ENCODE results near the gene EPHA4.

EPHA4 gene

GRCh38 chr2:221572219-221572820, at the start of gene EPHA4:
TSS of gene EPHA4 (minus strand) at chr2:221572304. CDS start at chr2:221572248, 56 bp downstream.
- peak; percentile 85 for DNase-seq

GRCh38 chr2:221618007-221618406, 45.9 kb upstream of the EPHA4 start:
- no peak for DNase-seq

- no peak for DNase-seq
These were observed 44.5 kb upstream of the EPHA4 start for GRCh38 chr2:221616561-221616960.

GRCh38 chr2:221614274-221614673, 42.2 kb upstream of the EPHA4 start:
- DNase-seq: no peak

- DNase-seq: no peak
These were observed 40.7 kb upstream of the EPHA4 start for GRCh38 chr2:221612800-221613199.

GRCh38 chr2:221612161-221612560, 40.1 kb upstream of the EPHA4 start:
- DNase-seq: no peak

GRCh38 chr2:221610675-221611074, 38.6 kb upstream of the EPHA4 start:
- no peak for DNase-seq

- no peak for DNase-seq
These were observed 38.2 kb upstream of the EPHA4 start for GRCh38 chr2:221610255-221610654.

GRCh38 chr2:221608442-221608841, 36.3 kb upstream of the EPHA4 start:
- DNase-seq: no peak

GRCh38 chr2:221606424-221606823, 34.3 kb upstream of the EPHA4 start:
- no peak for DNase-seq

- DNase-seq: no peak
These were observed 33.7 kb upstream of the EPHA4 start for GRCh38 chr2:221605751-221606240.

GRCh38 chr2:221602938-221603337, 30.8 kb upstream of the EPHA4 start:
- DNase-seq: no peak

GRCh38 chr2:221601376-221601775, 29.3 kb upstream of the EPHA4 start:
- DNase-seq: no peak

- DNase-seq: no peak
These were observed 28.3 kb upstream of the EPHA4 start for GRCh38 chr2:221600388-221600787.

- DNase-seq: no peak
These were observed 24.1 kb upstream of the EPHA4 start for GRCh38 chr2:221596192-221596591.

GRCh38 chr2:221590861-221591365, 18.8 kb upstream of the EPHA4 start:
- no peak for DNase-seq

- DNase-seq: no peak
These were observed 17.6 kb upstream of the EPHA4 start for GRCh38 chr2:221589696-221590095.

- DNase-seq: no peak
These were observed 16.3 kb upstream of the EPHA4 start for GRCh38 chr2:221588306-221588985.

GRCh38 chr2:221581986-221582385, 9.9 kb upstream of the EPHA4 start:
- DNase-seq: no peak

- DNase-seq: no peak
These were observed 2.1 kb upstream of the EPHA4 start for GRCh38 chr2:221574231-221574570.

- DNase-seq: peak; percentile 67
These were observed 1.5 kb upstream of the EPHA4 start for GRCh38 chr2:221573430-221574230.

GRCh38 chr2:221572821-221573429, 821 bp upstream of the EPHA4 start:
- no peak for DNase-seq

GRCh38 chr2:221571551-221572218, 419 bp downstream of the EPHA4 start:
- peak; percentile 28 for DNase-seq

Data from amniotic stem cell (primary cell).